Mucosa of descending colon (tissue), 3 donors: ENCODE measurements around the gene PAX8. TPM values are rescaled to one million over a fixed set of nuclear protein-coding genes. Genes with fewer than 3 reads are reported as not detected.

ENCODE experiments used
- ATAC-seq: fragments of 200-7000 bp; cut with Tn5 transposase; one replicate; pipeline ENCODE4 v1.9.1; 2020; ENCODE audit warnings: mild to moderate bottlenecking, moderate library complexity
- DNase-seq, 3 donors: peaks; one replicate each; pipeline ENCODE4 v3.0.0-alpha.2; 2020
- H3K36me3 ChIP-seq: fragments of 200-600 bp; one replicate; pipeline ENCODE4 v1.8.0; 2021; ENCODE audit warnings: low read depth, mild to moderate bottlenecking
- H3K4me1 ChIP-seq: fragments of 200-600 bp; one replicate; pipeline ENCODE4 v1.8.0; 2021; ENCODE audit warnings: low read depth, mild to moderate bottlenecking
- H3K4me3 ChIP-seq: fragments of 200-600 bp; one replicate; pipeline ENCODE4 v1.8.0; 2021; ENCODE audit warnings: mild to moderate bottlenecking
- H3K9me3 ChIP-seq: fragments of 200-600 bp; one replicate; pipeline ENCODE4 v1.8.0; 2021; ENCODE audit warnings: mild to moderate bottlenecking
- intact Hi-C, 2 donors: fragments of 100-400 bp; cut with DNase I in 1 of 2; cut with micrococcal nuclease in 1 of 2; formaldehyde crosslinking; loops; one replicate each; pipeline versions ENCODE4 v1.11.0 to v1.11.1; 2022; cut with DNase I, micrococcal nuclease
- total RNA-seq, 3 donors: library from RNA; stranded (reverse); fragmentation: NEBNext Ultra II Directional in 2 of 3; extraction: Animal tissue kit (Norgen Biotek cat#: 25700) in 2 of 3; gene quantifications; one replicate each; pipeline versions ENCODE4 v1.2.1 to v1.2.4, GENCODE V29; 2021 to 2023
- TF ChIP-seq, protein P1 (sequence below): fragments of 200-600 bp; IDR thresholded peaks from one replicate; pipeline ENCODE4 v1.8.0; 2022; ENCODE audit warnings: antibody characterized with exemption, mild to moderate bottlenecking
- donor health status: DM: no; HTN: no; CAD: no; lungs with moderate emphysema.
- donor health status: DM: no; HTN: no; CAD: no.
- donor health status: DM: no; HTN: yes; CAD: no.

The PAX8 gene
- total RNA-seq, 3 donors from 2014 or later = 0.82 to 6.2 (median 4.8) TPM

DNA sequence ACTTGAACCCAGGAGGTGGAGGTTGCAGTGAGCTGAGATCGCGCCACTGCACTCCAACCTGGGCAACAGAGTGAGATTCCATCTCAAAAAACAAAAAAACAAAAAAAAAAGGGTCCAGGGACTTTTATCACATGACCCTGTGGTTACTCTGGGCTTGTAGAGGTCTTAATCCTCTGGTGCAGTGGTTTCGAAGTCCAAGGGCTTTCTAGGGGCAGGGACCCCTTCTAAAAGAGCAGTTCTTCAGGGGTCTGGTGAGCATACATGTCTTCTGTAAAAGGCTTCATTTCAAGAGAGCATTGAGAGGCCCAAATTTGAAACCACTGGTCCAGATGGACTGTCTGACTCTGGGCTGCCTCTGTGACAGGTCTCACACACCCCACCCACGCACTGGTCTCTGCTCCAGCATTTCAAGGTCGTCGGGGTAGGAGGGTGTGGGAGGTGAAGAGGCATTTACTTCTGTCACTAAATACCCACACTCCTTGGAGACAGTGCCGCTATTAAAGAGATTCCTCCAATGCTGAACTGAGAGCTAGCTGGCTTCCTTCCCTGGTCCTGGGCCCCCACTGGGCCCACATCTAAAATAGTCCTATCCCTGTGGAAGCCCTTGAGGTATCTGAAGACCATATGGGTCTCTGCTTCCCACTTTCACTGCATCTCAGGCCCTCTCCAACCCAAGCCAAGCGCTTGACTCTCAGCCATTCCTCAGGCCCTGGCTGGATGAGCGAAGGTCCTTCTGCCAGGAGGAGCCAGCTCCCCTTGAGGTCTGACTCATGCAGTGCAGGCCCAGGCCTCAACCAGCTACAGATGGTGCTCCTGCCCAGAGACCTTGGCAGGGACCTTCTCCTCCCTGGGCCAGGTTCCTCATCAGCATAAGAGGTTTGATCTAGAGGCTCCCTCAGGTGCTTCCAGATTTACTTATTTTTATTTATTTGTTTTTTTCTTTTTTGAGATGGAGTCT lies 44.8 kb downstream of the PAX8 start:
- H3K4me1 ChIP-seq = no peaks in the 10 kb centered on the region
- intact Hi-C loops = no loop called here
- no peaks in the 10 kb centered on the region for H3K9me3 ChIP-seq
- ATAC-seq (no peak), DNase-seq (no peak)
- TF ChIP-seq, protein P1, sequence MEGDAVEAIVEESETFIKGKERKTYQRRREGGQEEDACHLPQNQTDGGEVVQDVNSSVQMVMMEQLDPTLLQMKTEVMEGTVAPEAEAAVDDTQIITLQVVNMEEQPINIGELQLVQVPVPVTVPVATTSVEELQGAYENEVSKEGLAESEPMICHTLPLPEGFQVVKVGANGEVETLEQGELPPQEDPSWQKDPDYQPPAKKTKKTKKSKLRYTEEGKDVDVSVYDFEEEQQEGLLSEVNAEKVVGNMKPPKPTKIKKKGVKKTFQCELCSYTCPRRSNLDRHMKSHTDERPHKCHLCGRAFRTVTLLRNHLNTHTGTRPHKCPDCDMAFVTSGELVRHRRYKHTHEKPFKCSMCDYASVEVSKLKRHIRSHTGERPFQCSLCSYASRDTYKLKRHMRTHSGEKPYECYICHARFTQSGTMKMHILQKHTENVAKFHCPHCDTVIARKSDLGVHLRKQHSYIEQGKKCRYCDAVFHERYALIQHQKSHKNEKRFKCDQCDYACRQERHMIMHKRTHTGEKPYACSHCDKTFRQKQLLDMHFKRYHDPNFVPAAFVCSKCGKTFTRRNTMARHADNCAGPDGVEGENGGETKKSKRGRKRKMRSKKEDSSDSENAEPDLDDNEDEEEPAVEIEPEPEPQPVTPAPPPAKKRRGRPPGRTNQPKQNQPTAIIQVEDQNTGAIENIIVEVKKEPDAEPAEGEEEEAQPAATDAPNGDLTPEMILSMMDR = no peak
- no peaks in the 10 kb centered on the region for H3K36me3 ChIP-seq
- no peak overlapping the region for H3K4me3 ChIP-seq

DNA sequence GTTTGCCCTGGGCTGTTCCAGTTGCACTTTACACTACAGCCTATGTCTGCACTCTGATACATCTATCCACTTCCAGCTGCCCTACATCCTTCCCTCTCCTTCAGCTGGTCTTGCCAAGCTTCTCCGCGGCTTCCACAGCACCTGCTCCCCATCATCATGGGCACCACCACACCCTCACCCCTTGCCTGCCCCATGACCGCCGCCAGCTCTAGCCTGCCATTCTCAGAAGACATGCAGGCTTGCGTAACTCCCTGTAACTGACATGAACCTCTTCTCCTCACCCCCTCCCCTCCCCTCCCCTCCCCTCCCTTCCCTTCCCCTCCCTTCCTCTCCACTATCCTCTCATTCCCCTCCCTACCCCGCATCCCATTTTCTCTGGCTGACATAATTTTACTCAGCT lies 46.0 kb downstream of the PAX8 start:
- Histone ChIP-seq H3K4me1 (no peaks in the 10 kb centered on the region), H3K9me3 (no peaks in the 10 kb centered on the region), H3K36me3 (no peaks in the 10 kb centered on the region), H3K4me3 (no peak overlapping the region)
- DNase-seq (no peak), ATAC-seq (no peak)
- TF ChIP-seq, protein P1 = no peak
- intact Hi-C loops = no loop called here

DNA sequence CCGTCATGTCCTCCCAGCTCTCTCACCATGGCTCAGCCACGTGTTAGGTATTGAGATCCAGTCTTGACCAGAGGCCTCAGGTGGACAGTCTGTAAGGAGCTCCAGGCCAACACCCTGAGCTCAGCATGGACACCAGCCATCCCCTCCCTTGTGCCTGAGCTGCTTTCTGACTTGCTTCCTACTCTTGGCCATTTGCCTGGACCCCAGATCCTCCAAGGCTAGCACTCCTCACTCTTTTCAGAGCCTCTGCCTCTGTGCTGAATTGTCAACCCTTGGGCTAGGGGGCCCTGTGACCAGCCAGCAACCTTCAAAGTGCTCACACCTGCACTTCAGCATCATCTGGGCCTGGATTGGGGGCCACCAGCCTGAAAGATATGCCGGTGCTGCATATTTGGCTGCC lies 46.6 kb downstream of the PAX8 start:
- Histone ChIP-seq H3K4me1 (no peaks in the 10 kb centered on the region), H3K9me3 (no peaks in the 10 kb centered on the region), H3K36me3 (no peaks in the 10 kb centered on the region), H3K4me3 (no peak overlapping the region)
- TF ChIP-seq, protein P1 = no peak
- no peak for DNase-seq
- intact Hi-C loops = no loop called here
- no peak for ATAC-seq

DNA sequence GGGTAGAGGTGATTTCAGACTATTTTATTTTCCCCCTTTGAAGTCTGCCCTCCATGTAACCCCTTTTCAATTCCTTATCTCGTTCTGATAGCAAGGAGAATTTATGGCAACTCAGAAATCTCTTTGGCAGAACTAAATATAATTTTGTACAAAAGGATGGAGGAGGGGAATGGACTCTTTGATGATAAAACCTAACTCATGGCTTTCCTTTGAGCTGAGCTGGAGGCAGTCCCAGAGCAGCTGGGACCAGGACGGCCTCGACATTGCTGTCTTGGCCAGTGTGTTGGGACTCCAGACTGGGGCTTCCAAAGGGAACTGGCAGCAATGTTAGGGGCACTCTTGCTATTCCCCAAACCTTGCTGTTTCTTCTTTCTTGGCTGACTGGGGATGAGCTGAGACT lies 47.7 kb downstream of the PAX8 start:
- TF ChIP-seq, protein P1 = no peak
- DNase-seq = no peak
- Histone ChIP-seq H3K36me3 (no peaks in the 10 kb centered on the region), H3K4me3 (no peak overlapping the region), H3K4me1 (no peaks in the 10 kb centered on the region), H3K9me3 (no peaks in the 10 kb centered on the region)
- intact Hi-C loops = no loop called here
- ATAC-seq = no peak

DNA sequence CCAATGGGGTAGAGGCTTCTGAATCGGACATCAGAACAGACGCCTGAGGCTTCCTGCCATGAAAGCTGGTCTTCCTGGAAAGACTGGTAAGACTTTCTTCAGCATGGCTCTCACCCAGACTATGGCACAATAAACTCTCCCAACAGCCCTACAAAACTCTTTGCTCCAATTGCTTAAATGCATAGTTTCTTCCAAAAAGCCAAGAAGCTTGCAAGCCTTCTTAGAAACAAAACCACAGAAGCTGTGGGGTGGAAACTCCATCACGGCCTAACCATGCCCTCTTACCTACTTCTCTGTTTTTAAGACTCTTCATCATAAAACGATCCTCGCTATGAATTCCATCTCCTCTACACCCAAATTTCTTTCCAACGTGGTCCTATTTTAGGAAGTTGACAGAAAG lies 48.2 kb downstream of the PAX8 start:
- ATAC-seq (no peak), DNase-seq (no peak)
- TF ChIP-seq, protein P1 = no peak
- intact Hi-C loops = no loop called here
- H3K36me3 ChIP-seq = no peaks in the 10 kb centered on the region
- H3K4me1 ChIP-seq = no peaks in the 10 kb centered on the region
- H3K9me3 ChIP-seq = no peaks in the 10 kb centered on the region
- no peak overlapping the region for H3K4me3 ChIP-seq
